CD14-positive monocyte (primary cell): ENCODE data around the gene FHIT. TPM values are rescaled to one million over a fixed set of nuclear protein-coding genes. Genes with fewer than 3 reads are reported as not detected.

Source experiments
- DNase-seq, 3 donors: peaks; one replicate each; pipeline ENCODE4 v3.0.0-alpha.2; 2011 to 2022
- H2AFZ ChIP-seq: 2 replicates; pipeline ENCODE4 v1.6.0; 2012; ENCODE audit warnings: mild to moderate bottlenecking, low read depth, low read length, inconsistent platforms; ENCODE audit not compliant: insufficient read depth, poor library complexity, severe bottlenecking
- H3K27ac ChIP-seq, 2 donors: 1 replicate in 1 of 2; 2 replicates in 1 of 2; pipeline ENCODE4 v1.5.1; 2012 to 2013; ENCODE audit warnings: low read length in 2 of 2, control low read depth in 1 of 2, inconsistent platforms in 1 of 2, low read depth in 1 of 2, mild to moderate bottlenecking in 1 of 2
- H3K27me3 ChIP-seq, 2 donors: one replicate each; pipeline versions ENCODE4 v1.6.0 to v1.6.1; 2011 to 2013; ENCODE audit warnings: low read length in 2 of 2; ENCODE audit not compliant: control insufficient read depth in 2 of 2, insufficient read depth in 2 of 2
- H3K36me3 ChIP-seq, 2 donors: replicated peaks in 1 of 2; 1 replicate in 1 of 2; 2 replicates in 1 of 2; pipeline versions ENCODE4 v1.5.1 to v1.6.1; 2012 to 2013; ENCODE audit warnings: low read length in 2 of 2, control low read depth in 1 of 2, inconsistent platforms in 1 of 2, mild to moderate bottlenecking in 1 of 2; ENCODE audit not compliant: insufficient read depth in 2 of 2, control insufficient read depth in 1 of 2
- H3K4me1 ChIP-seq, 2 donors: 1 replicate in 1 of 2; 2 replicates in 1 of 2; pipeline versions ENCODE4 v1.5.1 to v1.6.1; 2012 to 2013; ENCODE audit warnings: low read length in 2 of 2, control low read depth in 1 of 2, inconsistent platforms in 1 of 2, mild to moderate bottlenecking in 1 of 2, moderate library complexity in 1 of 2; ENCODE audit not compliant: insufficient read depth in 2 of 2, control insufficient read depth in 1 of 2
- H3K4me2 ChIP-seq: replicated peaks from 2 replicates; pipeline ENCODE3; 2012; ENCODE audit warnings: low read length, moderate library complexity, mild to moderate bottlenecking; ENCODE audit not compliant: poor library complexity, severe bottlenecking; ENCODE audit errors: extremely low read depth
- H3K4me3 ChIP-seq, 3 experiments: fragments of 200-600 bp in 1 of 3; sonication (generic) in 1 of 3; replicated peaks in 1 of 3; 1 replicate in 2 of 3; 2 replicates in 1 of 3; pipeline ENCODE4 v1.5.1; 2011 to 2013; ENCODE audit warnings: low read length in 3 of 3, mild to moderate bottlenecking in 3 of 3, control low read depth in 2 of 3, low read depth in 2 of 3, inconsistent platforms in 1 of 3, moderate library complexity in 1 of 3
- H3K79me2 ChIP-seq: 2 replicates; pipeline ENCODE4 v1.6.0; 2012; ENCODE audit warnings: mild to moderate bottlenecking, control low read depth, inconsistent platforms, low read length, moderate library complexity; ENCODE audit not compliant: insufficient read depth
- H3K9ac ChIP-seq: 2 replicates; pipeline ENCODE4 v1.6.0; 2017; ENCODE audit warnings: low read length, mild to moderate bottlenecking; ENCODE audit not compliant: insufficient read depth, poor library complexity, severe bottlenecking
- H3K9me3 ChIP-seq, 2 donors: replicated peaks in 1 of 2; 1 replicate in 1 of 2; 2 replicates in 1 of 2; pipeline versions ENCODE4 v1.5.1 to v1.6.1; 2012 to 2013; ENCODE audit warnings: low read length in 2 of 2, control low read depth in 1 of 2; ENCODE audit not compliant: control insufficient read depth in 1 of 2, insufficient read depth in 1 of 2
- H4K20me1 ChIP-seq: 2 replicates; pipeline ENCODE4 v1.6.0; 2012; ENCODE audit warnings: mild to moderate bottlenecking, low read length, control low read depth, moderate library complexity; ENCODE audit not compliant: insufficient read depth
- H3K27ac Mint-ChIP-seq, 7 donors: one replicate each; pipeline ENCODE4 v1.8.0; 2020; ENCODE audit warnings: mild to moderate bottlenecking in 7 of 7, mixed read lengths in 7 of 7, moderate library complexity in 6 of 7, inconsistent platforms in 2 of 7
- H3K27me3 Mint-ChIP-seq, 3 donors: one replicate each; pipeline ENCODE4 v1.8.0; 2021 to 2022; ENCODE audit warnings: low read depth in 3 of 3, mild to moderate bottlenecking in 3 of 3, mixed read lengths in 3 of 3, moderate library complexity in 3 of 3, inconsistent platforms in 1 of 3
- H3K36me3 Mint-ChIP-seq, 2 donors: one replicate each; pipeline ENCODE4 v1.8.0; 2020; ENCODE audit warnings: mixed read lengths in 2 of 2, inconsistent platforms in 1 of 2, mild to moderate bottlenecking in 1 of 2
- H3K4me1 Mint-ChIP-seq: one replicate; pipeline ENCODE4 v1.8.0; 2020; ENCODE audit warnings: mild to moderate bottlenecking, mixed read lengths
- H3K4me3 Mint-ChIP-seq, 2 donors: one replicate each; pipeline ENCODE4 v1.8.0; 2020; ENCODE audit warnings: mild to moderate bottlenecking in 2 of 2, mixed read lengths in 2 of 2, moderate library complexity in 1 of 2
- H3K9me3 Mint-ChIP-seq, 7 donors: one replicate each; pipeline ENCODE4 v1.8.0; 2020 to 2022; ENCODE audit warnings: mixed read lengths in 7 of 7, mild to moderate bottlenecking in 6 of 7, moderate library complexity in 6 of 7, inconsistent platforms in 2 of 7
- WGBS: methylation state at CpG from one replicate; pipeline ENCODE4 v1.1.5; 2013; ENCODE audit warnings: missing lambda C conversion rate; ENCODE audit not compliant: insufficient coverage; 5-methylcytosine and 5-hydroxymethylcytosine counted together
- intact Hi-C, 2 donors: fragments of 100-400 bp; cut with micrococcal nuclease; formaldehyde crosslinking; loops; one replicate each; pipeline versions ENCODE4 v1.15.0 to v1.15.1; 2023
- polyA plus RNA-seq, 3 donors: library from polyadenylated mRNA; depleted of rRNA in 1 of 3; unstranded in 2 of 3; stranded (reverse) in 1 of 3; fragments of 300-500 nt in 2 of 3; fragments of >200 nt in 1 of 3; fragmentation: Illumina TruSeq in 2 of 3; gene quantifications; 1 replicate in 2 of 3; 2 replicates in 1 of 3; pipeline ENCODE4 v1.2.3, GENCODE V29; 2012 to 2021
- TF ChIP-seq, protein P1 (sequence below): fragments of 200-600 bp; IDR thresholded peaks from one replicate; pipeline ENCODE4 v1.8.0; 2022; ENCODE audit warnings: antibody characterized with exemption, mild to moderate bottlenecking

Gene FHIT
- polyA plus RNA-seq, 3 donors, result 1.7 to 3.4 (median 3.2) TPM

DNA sequence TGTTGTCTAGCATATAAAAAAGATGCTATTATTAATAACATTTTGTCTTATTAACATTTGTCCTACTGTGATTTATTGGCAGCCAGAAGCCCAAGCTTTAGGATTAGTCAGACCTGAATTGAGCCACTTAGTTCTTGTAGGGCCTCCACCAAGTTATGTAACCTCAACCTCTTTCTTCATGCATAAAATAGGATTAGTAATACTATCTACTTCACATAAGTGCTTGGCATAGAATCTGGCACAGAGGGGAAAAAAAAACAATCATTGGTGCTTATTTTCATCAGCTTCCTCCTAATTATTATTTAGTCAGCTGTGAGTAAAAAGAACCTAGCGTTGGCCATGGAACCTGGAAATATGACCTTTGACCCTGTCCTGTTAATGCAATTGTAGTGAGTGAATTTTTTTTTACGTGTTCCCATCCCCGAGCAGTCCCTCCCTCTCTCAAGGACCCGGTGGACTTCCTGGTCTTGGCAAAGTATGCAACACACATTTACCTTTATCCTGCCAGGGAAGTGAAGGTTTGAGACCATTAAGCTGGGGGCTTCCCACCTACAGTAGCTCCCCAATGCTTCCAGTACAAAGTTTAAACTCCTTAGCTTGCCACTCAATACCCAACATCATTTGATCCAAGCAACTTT, 136.8 kb downstream of the FHIT start:
- Histone ChIP-seq H3K36me3 (no peaks in the 10 kb centered on the region), H3K4me2 (no peak overlapping the region), H3K27me3 (no peaks in the 10 kb centered on the region), H3K79me2 (no peaks in the 10 kb centered on the region), H3K4me1 (no peaks in the 10 kb centered on the region), H2AFZ (no peak overlapping the region), H4K20me1 (no peaks in the 10 kb centered on the region), H3K27ac (no peak overlapping the region), H3K9ac (no peak overlapping the region), H3K9me3 (no peaks in the 10 kb centered on the region), H3K4me3 (no peak overlapping the region)
- DNase-seq, result no peak
- Mint-ChIP-seq H3K9me3 (peaks cover 0 to 7% (median 4%) of the 10 kb centered on the region in 7 donors), H3K27me3 (peaks cover 0 to 4% (median 1%) of the 10 kb centered on the region in 3 donors), H3K36me3 (peaks cover 0 to under 1% of the 10 kb centered on the region in 2 donors), H3K4me1 (no peaks in the 10 kb centered on the region), H3K4me3 (no peak overlapping the region), H3K27ac (no peak overlapping the region)
- TF ChIP-seq, protein P1, sequence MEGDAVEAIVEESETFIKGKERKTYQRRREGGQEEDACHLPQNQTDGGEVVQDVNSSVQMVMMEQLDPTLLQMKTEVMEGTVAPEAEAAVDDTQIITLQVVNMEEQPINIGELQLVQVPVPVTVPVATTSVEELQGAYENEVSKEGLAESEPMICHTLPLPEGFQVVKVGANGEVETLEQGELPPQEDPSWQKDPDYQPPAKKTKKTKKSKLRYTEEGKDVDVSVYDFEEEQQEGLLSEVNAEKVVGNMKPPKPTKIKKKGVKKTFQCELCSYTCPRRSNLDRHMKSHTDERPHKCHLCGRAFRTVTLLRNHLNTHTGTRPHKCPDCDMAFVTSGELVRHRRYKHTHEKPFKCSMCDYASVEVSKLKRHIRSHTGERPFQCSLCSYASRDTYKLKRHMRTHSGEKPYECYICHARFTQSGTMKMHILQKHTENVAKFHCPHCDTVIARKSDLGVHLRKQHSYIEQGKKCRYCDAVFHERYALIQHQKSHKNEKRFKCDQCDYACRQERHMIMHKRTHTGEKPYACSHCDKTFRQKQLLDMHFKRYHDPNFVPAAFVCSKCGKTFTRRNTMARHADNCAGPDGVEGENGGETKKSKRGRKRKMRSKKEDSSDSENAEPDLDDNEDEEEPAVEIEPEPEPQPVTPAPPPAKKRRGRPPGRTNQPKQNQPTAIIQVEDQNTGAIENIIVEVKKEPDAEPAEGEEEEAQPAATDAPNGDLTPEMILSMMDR, result no peak
- intact Hi-C loops, result no loop called here
- WGBS, result no CpG with 5 or more reads among the region's 4 CpGs

DNA sequence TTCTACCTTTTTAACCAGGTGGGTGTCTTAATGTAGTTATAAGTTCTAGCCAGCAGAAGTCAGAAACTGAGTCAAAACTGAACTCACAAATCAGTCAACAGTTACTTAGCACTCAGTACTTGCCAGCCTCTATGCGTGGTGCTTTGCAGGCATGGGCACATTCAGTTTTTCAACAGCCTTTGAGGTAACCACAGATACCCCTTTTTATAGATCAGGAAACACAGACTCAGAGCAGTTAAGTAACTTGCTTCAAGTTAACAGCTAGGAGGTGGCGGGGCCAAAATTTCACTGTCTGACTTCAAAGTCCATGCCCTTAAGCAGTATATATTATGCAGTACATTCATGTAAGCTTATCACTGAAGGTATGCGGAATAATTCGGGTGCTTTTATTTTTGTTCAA, 139.4 kb downstream of the FHIT start:
- H2AFZ ChIP-seq, result no peak overlapping the region
- no peaks in the 10 kb centered on the region for H3K9me3 ChIP-seq
- H3K4me2 ChIP-seq, result no peak overlapping the region
- 71% methylated on average over 1 of the region's 4 CpGs for WGBS
- H3K27ac ChIP-seq, result no peak overlapping the region
- H3K27me3 Mint-ChIP-seq, result peaks cover 0 to 4% (median 0%) of the 10 kb centered on the region in 3 donors
- H3K4me1 ChIP-seq, result no peaks in the 10 kb centered on the region
- no peaks in the 10 kb centered on the region for H3K4me1 Mint-ChIP-seq
- intact Hi-C loops, result no loop called here
- no peaks in the 10 kb centered on the region for H3K79me2 ChIP-seq
- no peak overlapping the region for H3K4me3 Mint-ChIP-seq
- DNase-seq, result no peak
- H3K36me3 ChIP-seq, result no peaks in the 10 kb centered on the region
- TF ChIP-seq, protein P1, result no peak
- H3K27me3 ChIP-seq, result no peaks in the 10 kb centered on the region
- no peak overlapping the region for H3K27ac Mint-ChIP-seq
- H3K4me3 ChIP-seq, result no peak overlapping the region
- peaks cover 0 to 1% of the 10 kb centered on the region in 2 donors for H3K36me3 Mint-ChIP-seq
- H4K20me1 ChIP-seq, result no peaks in the 10 kb centered on the region
- no peak overlapping the region for H3K9ac ChIP-seq
- peaks cover 0 to 7% (median 5%) of the 10 kb centered on the region in 7 donors for H3K9me3 Mint-ChIP-seq
